GM03348 (cell line): Measurements from ENCODE around the gene RABAC1.
"Not testable (repeated sequence)": the region's sequence is repeated elsewhere in the genome, so short reads cannot be mapped to it uniquely, and the experiment has no call there.

Experiments used
- DNase-seq: peaks from one replicate; pipeline ENCODE4 v3.0.0; 2012; ENCODE audit warnings: low spot score

The RABAC1 gene

GRCh38 chr19:41945135-41945766 is 13.9 kb downstream of the RABAC1 start:
- DNase-seq: no peak

- peak; percentile 65 for DNase-seq
Measured at GRCh38 chr19:41944336-41944735, 14.8 kb downstream of the RABAC1 start.

- no peak for DNase-seq
Measured at GRCh38 chr19:41941410-41942202, 17.5 kb downstream of the RABAC1 start.

- DNase-seq: no peak
Measured at GRCh38 chr19:41940731-41941409, 18.3 kb downstream of the RABAC1 start.

GRCh38 chr19:41939861-41940730 is 19.0 kb downstream of the RABAC1 start:
- peak; percentile 79 for DNase-seq

- not testable (repeated sequence) for DNase-seq
Measured at GRCh38 chr19:41939209-41939608, 19.9 kb downstream of the RABAC1 start.

- no peak for DNase-seq
Measured at GRCh38 chr19:41937525-41938468, 21.3 kb downstream of the RABAC1 start.

GRCh38 chr19:41936961-41937360 is 22.2 kb downstream of the RABAC1 start:
- DNase-seq: no peak

- DNase-seq: peak; percentile 73
Measured at GRCh38 chr19:41936416-41936850, 22.7 kb downstream of the RABAC1 start.

GRCh38 chr19:41935760-41936415 is 23.2 kb downstream of the RABAC1 start:
- DNase-seq: peak; percentile 72

- peak; percentile 87 for DNase-seq
Measured at GRCh38 chr19:41934849-41935374, 24.2 kb downstream of the RABAC1 start.

- DNase-seq: no peak
Measured at GRCh38 chr19:41933693-41934426, 25.3 kb downstream of the RABAC1 start.

GRCh38 chr19:41932720-41933332 is 26.3 kb downstream of the RABAC1 start:
- peak; percentile 79 for DNase-seq

GRCh38 chr19:41932259-41932719 is 26.8 kb downstream of the RABAC1 start:
- DNase-seq: no peak

- no peak for DNase-seq
Measured at GRCh38 chr19:41930926-41931592, 28.1 kb downstream of the RABAC1 start.

- no peak for DNase-seq
Measured at GRCh38 chr19:41930322-41930722, 28.8 kb downstream of the RABAC1 start.

GRCh38 chr19:41929536-41930071 is 29.5 kb downstream of the RABAC1 start:
- DNase-seq: no peak
